HEK293T (cell line): ENCODE data around the gene MYPOP.
"Not testable (repeated sequence)": the region's sequence is repeated elsewhere in the genome, so short reads cannot be mapped to it uniquely, and the experiment has no call there.

ENCODE experiments used
- BHLHE40 ChIP-seq: fragments of 450-650 bp; IDR thresholded peaks from 2 replicates; pipeline ENCODE4 v1.6.1; 2016; ENCODE audit warnings: mild to moderate bottlenecking, moderate library complexity, borderline replicate concordance
- ELF4 ChIP-seq: fragments of 450-650 bp; IDR thresholded peaks from 2 replicates; pipeline ENCODE4 v1.6.1; 2017; ENCODE audit warnings: antibody characterized with exemption
- FOXA1 ChIP-seq: fragments of 450-650 bp; IDR thresholded peaks from 2 replicates; pipeline ENCODE4 v1.6.1; 2016; ENCODE audit warnings: mild to moderate bottlenecking
- FOXK2 ChIP-seq: fragments of 450-650 bp; IDR thresholded peaks from 2 replicates; pipeline ENCODE4 v1.6.1; 2016; ENCODE audit warnings: mild to moderate bottlenecking
- FOXM1 ChIP-seq: fragments of 450-650 bp; IDR thresholded peaks from 2 replicates; pipeline ENCODE4 v1.6.1; 2017; ENCODE audit warnings: mild to moderate bottlenecking, borderline replicate concordance
- HDGF ChIP-seq: fragments of 450-650 bp; IDR thresholded peaks from 2 replicates; pipeline ENCODE4 v1.6.1; 2017; ENCODE audit warnings: antibody characterized with exemption, borderline replicate concordance
- SP1 ChIP-seq: fragments of 450-650 bp; IDR thresholded peaks from 2 replicates; pipeline ENCODE4 v1.6.1; 2017
- SUZ12 ChIP-seq: fragments of 450-650 bp; IDR thresholded peaks from 2 replicates; pipeline ENCODE4 v1.6.1; 2016; ENCODE audit warnings: mild to moderate bottlenecking
- TARDBP ChIP-seq: fragments of 450-650 bp; IDR thresholded peaks from 2 replicates; pipeline ENCODE4 v1.6.1; 2016

DNA sequence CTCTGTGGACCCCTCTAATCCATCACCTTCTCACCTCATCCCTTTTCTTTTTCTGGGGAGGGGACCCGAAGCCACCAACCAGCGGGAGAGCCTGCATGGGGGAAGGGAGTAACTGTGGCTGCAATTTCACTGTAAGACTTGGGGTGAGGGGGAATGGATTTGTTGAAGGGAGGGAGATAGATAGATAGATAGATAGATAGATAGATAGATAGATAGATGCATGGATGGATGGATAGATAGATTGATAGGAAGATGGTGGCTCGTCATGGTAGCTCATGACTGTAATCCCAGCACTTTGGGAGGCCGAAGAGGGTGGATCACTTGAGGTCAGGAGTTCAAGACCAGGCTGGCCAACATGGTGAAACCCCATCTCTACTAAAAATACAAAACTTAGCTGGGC, 35.2 kb downstream of the MYPOP start:
- TF ChIP-seq FOXM1, FOXK2, BHLHE40, HDGF, TARDBP, SP1, ELF4, SUZ12, FOXA1: not testable (repeated sequence)
